ENCODE results near the gene TSSC4.

Gene TSSC4

GRCh38 chr11:2387266-2387987 lies 13.1 kb upstream of the TSSC4 start:
- DNase-seq, result no peak
- TF ChIP-seq GATA1 (IDR thresholded peaks at IDR 0.05; ENCODE audit: low read depth, low read length) (no peak), POLR2A (IDR thresholded peaks at IDR 0.05; ENCODE audit: low read length) (no peak)

GRCh38 chr11:2388431-2389376 lies 11.8 kb upstream of the TSSC4 start:
- TF ChIP-seq POLR2A (IDR thresholded peaks at IDR 0.05; ENCODE audit: low read length) (no peak), GATA1 (IDR thresholded peaks at IDR 0.05; ENCODE audit: low read depth, low read length) (no peak)
- no peak for DNase-seq

GRCh38 chr11:2389377-2390026 lies 11.0 kb upstream of the TSSC4 start:
- TF ChIP-seq GATA1 (IDR thresholded peaks at IDR 0.05; ENCODE audit: low read depth, low read length), result no peak
- no peak for TF ChIP-seq POLR2A (IDR thresholded peaks at IDR 0.05; ENCODE audit: low read length)

DNA sequence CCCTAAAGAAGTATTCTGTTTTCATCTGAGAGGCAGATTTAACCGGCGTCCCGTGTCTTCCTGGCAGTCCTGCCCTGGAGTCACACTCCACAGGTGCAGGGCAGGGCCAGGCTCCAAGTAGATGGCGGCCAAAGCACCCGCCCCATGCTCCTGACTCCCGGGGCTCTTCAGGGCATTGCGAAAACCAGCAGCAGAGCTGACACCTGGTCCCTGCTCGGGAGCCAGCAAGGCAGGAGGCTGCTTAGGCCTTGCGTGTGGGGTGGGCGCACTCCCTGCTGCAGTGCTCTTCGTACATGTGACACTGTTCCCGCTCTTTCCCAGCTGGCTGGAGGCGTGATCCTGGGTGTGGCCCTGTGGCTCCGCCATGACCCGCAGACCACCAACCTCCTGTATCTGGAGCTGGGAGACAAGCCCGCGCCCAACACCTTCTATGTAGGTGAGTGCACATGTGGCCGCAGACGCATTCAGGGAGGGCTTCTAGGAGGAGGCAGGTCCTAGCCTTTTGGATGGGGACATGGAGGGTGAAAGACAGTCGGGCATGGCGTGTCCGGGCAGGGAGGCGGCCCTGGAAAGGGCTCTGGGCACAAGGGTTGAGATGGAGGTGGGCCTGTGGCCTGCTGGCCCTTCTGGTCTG lies 10.3 kb upstream of the TSSC4 start:
- no peak for DNase-seq
- TF ChIP-seq GATA1 (IDR thresholded peaks at IDR 0.05; ENCODE audit: low read depth, low read length), result no peak
- TF ChIP-seq POLR2A (IDR thresholded peaks at IDR 0.05; ENCODE audit: low read length), result no peak

More at GRCh38 chr11:2389377-2390026, 11.0 kb upstream of the TSSC4 start:
- no peak for DNase-seq

GRCh38 chr11:2390725-2391151 lies 9.8 kb upstream of the TSSC4 start:
- peak; percentile 30 to 62 for DNase-seq
- TF ChIP-seq GATA1 (IDR thresholded peaks at IDR 0.05; ENCODE audit: low read depth, low read length) (no peak), POLR2A (IDR thresholded peaks at IDR 0.05; ENCODE audit: low read length) (no peak)

- DNase-seq, result no peak
- no peak for TF ChIP-seq GATA1 (IDR thresholded peaks at IDR 0.05; ENCODE audit: low read depth, low read length)
- no peak for TF ChIP-seq POLR2A (IDR thresholded peaks at IDR 0.05; ENCODE audit: low read length)
These were observed 9.2 kb upstream of the TSSC4 start for GRCh38 chr11:2391181-2391975.

GRCh38 chr11:2392241-2392959 lies 8.2 kb upstream of the TSSC4 start:
- TF ChIP-seq POLR2A (IDR thresholded peaks at IDR 0.05; ENCODE audit: low read length) (no peak), GATA1 (IDR thresholded peaks at IDR 0.05; ENCODE audit: low read depth, low read length) (no peak)
- DNase-seq, result no peak

DNA sequence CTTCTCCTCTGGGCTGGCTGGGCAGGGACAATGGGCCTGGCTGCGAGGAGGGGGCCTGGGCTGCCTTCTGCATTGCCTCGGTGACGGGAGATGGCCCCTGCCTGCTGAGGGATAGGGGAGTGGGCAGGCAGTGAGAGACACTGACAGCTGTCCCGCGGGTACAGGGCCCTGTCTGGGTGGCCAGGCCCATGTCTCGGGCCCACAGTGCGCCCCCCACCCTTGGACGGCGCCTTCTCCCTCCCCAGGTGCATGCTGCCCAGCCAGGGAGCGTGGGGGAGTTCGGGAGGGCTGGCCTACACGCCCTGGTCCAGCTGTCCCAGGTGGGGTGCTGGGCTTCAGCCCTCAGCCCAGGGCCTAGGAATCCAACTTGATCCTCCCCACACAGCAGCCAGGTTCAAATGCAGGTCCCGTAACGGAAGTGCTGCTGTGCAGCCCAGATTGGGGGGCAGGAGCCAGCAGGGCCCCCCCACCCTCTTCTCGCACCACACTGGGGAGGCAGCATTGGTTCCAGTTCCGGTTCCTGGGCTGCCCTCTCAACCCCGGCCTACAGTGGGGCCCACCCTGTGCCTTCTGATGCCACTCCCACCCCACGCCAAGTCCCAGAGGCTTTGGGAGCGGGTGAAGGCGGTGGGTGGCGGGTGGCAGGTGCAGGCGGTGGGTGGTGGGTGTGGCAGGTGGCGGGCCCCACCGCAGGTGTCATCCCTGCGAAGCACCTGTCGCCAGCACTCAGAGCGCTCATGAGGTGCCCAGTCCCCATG lies 7.3 kb upstream of the TSSC4 start:
- DNase-seq, result no peak

DNA sequence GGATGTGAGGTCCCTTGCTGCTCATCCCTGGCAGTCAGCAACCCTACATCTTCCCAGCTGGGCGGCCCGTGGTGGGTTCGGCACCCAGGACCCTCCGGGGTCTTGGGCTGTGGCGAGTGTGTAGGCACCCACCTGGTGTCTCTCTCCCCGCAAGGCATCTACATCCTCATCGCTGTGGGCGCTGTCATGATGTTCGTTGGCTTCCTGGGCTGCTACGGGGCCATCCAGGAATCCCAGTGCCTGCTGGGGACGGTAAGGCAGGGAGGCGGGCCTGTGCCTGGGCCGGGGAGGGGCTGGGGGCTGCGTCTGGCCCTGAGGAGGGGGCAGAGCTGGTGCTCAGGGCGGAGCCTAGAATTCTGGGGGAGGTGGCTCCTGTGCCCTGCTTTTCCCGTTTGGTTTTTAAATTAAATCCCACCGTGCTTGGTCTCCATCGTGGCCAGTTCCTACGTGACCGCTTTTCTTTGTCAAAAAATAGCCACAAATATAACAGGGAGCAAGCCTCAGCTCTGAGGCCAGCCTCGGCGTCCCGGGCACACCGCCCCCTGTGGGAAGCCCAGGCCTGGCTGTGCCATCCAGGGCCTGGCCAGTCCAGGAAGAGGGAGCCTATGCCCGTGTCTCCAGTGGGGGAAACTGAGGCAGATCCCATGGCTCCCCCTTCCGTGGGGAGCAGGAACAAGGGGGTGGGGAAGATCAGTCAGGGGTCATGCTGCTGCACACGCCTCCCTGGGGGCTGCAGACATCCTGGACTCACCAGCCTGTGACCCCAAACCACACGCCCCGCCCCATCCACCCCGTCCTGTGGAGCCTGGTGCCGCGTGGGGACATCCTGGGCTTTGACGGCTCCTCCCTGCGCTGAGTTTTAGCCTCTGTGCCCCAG lies 6.4 kb upstream of the TSSC4 start:
- no peak for DNase-seq
- TF ChIP-seq GATA1 (IDR thresholded peaks at IDR 0.05; ENCODE audit: low read depth, low read length), result no peak
- no peak for TF ChIP-seq POLR2A (IDR thresholded peaks at IDR 0.05; ENCODE audit: low read length)

More for the DNA sequence above, 7.3 kb upstream of the TSSC4 start:
- TF ChIP-seq POLR2A (IDR thresholded peaks at IDR 0.05; ENCODE audit: low read length) (no peak), GATA1 (IDR thresholded peaks at IDR 0.05; ENCODE audit: low read depth, low read length) (no peak)

- TF ChIP-seq GATA1 (IDR thresholded peaks at IDR 0.05; ENCODE audit: low read depth, low read length) (no peak), POLR2A (IDR thresholded peaks at IDR 0.05; ENCODE audit: low read length) (no peak)
- DNase-seq, result no peak
These were observed 5.8 kb upstream of the TSSC4 start for GRCh38 chr11:2394818-2395105.

GRCh38 chr11:2395211-2395730 lies 5.3 kb upstream of the TSSC4 start:
- no peak for DNase-seq
- no peak for TF ChIP-seq GATA1 (IDR thresholded peaks at IDR 0.05; ENCODE audit: low read depth, low read length)
- TF ChIP-seq POLR2A (IDR thresholded peaks at IDR 0.05; ENCODE audit: low read length), result no peak
